Esophagus muscularis mucosa (tissue), 4 donors: ENCODE data around the gene DCLRE1C.

Experiments used
- EP300 ChIP-seq: sonication (generic); formaldehyde crosslinking; IDR thresholded peaks from one replicate; pipeline ENCODE4 v1.6.1; 2017; ENCODE audit warnings: antibody characterized with exemption
- POLR2A ChIP-seq: fragments of 450-650 bp; IDR thresholded peaks from one replicate; pipeline ENCODE4 v1.6.1; 2017; ENCODE audit warnings: antibody characterized with exemption, moderate library complexity, mild to moderate bottlenecking, low read depth
- POLR2AphosphoS5 ChIP-seq, 2 donors: sonication (generic); formaldehyde crosslinking; IDR thresholded peaks; one replicate each; pipeline ENCODE4 v1.6.1; 2017; ENCODE audit warnings: antibody characterized with exemption in 2 of 2
- TF ChIP-seq, protein P1 (sequence below), 3 experiments: fragments of 200-600 bp in 2 of 3; fragments of 450-650 bp in 1 of 3; sonication (generic) in 2 of 3; IDR thresholded peaks; one replicate each; pipeline ENCODE4 v1.5.1; 2017 to 2019; ENCODE audit warnings: antibody characterized with exemption in 3 of 3, mild to moderate bottlenecking in 2 of 3, moderate library complexity in 1 of 3

DNA sequence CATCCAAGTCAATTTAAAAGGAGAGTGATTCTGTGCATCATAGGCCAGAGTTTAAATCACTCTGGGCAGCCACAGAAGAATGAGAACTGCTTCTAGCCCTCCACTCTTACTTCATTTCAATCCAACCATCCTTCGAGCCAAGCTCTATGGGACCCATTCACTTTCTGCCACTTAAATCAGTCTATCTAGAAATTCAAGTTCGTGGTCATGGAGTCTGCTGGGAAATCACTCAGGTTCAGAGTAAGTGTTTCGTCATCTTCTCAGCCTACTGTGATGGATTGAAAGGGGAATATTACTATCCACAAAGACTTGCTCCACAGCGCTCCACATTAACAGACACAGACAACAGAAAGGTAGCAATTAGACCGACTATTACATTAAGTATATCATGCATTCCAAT, 4.6 kb downstream of the DCLRE1C start:
- TF ChIP-seq, protein P1, sequence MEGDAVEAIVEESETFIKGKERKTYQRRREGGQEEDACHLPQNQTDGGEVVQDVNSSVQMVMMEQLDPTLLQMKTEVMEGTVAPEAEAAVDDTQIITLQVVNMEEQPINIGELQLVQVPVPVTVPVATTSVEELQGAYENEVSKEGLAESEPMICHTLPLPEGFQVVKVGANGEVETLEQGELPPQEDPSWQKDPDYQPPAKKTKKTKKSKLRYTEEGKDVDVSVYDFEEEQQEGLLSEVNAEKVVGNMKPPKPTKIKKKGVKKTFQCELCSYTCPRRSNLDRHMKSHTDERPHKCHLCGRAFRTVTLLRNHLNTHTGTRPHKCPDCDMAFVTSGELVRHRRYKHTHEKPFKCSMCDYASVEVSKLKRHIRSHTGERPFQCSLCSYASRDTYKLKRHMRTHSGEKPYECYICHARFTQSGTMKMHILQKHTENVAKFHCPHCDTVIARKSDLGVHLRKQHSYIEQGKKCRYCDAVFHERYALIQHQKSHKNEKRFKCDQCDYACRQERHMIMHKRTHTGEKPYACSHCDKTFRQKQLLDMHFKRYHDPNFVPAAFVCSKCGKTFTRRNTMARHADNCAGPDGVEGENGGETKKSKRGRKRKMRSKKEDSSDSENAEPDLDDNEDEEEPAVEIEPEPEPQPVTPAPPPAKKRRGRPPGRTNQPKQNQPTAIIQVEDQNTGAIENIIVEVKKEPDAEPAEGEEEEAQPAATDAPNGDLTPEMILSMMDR (IDR thresholded peaks at IDR 0.05): no peak
- TF ChIP-seq POLR2A (no peak), EP300 (no peak), POLR2AphosphoS5 (IDR thresholded peaks at IDR 0.05) (no peak)
